ENCODE measurements around the gene NIPBL. TPM values are rescaled to one million over a fixed set of nuclear protein-coding genes. Genes with fewer than 3 reads are reported as not detected.
"Not testable (repeated sequence)": the region's sequence is repeated elsewhere in the genome, so short reads cannot be mapped to it uniquely, and the experiment has no call there.

NIPBL gene
- total and polyA plus RNA-seq, 8 donors = 8.1 to 48.1 (median 26.4) TPM

DNA sequence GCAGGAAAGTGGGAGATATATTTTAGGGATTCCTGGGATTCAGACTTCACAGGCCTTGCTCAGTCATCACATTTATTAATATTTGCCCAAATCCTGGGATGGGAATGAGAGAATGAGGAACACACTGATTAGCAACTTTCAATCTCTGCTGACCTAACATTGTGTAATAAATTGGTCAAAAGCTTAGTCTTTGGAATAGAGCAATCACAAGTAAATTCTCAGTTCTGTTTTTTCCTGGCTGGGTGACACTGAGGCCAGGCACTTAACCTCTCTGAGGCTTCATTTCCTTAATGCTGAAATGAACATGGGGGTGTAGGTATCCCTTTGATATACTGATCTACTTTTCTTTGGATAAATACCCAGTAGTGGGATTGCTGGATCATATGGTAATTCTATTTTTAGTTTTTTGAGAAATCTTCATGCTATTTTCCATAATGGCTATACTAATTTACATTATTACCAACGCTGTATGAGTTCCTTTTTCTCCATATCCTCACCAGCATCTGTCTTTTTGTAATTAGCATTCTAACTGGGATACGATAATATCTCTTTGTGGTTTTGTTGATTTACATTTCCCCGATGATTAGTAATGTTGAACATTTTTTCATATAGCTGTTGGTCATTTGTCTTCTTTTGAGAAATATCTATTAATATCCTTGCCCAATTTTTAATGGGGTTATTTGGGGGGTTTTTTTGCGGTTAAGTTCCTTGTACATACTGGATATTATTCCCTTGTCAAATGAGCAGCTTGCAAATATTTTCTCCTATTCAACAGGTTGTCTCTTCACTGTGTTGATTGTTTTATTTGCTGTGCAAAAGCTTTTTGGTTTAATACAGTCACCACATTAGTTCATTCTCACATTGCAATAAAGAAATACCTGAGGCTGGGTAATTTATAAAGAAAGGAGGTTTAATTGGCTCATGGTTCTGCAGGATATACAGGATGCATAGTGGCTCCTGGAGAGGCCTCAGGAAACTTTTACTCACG is 36.8 kb upstream of the NIPBL start:
- H3K9me3 ChIP-seq = no peaks in the 10 kb centered on the region
- H3K27me3 ChIP-seq = no peaks in the 10 kb centered on the region
- H3K4me1 ChIP-seq = no peaks in the 10 kb centered on the region
- 82 to 89% methylated on average over 5 of the region's 5 CpGs for WGBS, 2 donors
- DNase-seq (no peak), FAIRE-seq (no peak), ATAC-seq (peak in 1 of 4 donors; percentile 63)
- H3K4me3 ChIP-seq = no peak overlapping the region
- no peaks in the 10 kb centered on the region for H3K36me3 ChIP-seq
- no peak overlapping the region for H3K27ac ChIP-seq
- TF ChIP-seq CTCF (IDR thresholded peaks at IDR 0.05) = no peak
- intact Hi-C loops (cut with DNase I) = no loop called here

DNA sequence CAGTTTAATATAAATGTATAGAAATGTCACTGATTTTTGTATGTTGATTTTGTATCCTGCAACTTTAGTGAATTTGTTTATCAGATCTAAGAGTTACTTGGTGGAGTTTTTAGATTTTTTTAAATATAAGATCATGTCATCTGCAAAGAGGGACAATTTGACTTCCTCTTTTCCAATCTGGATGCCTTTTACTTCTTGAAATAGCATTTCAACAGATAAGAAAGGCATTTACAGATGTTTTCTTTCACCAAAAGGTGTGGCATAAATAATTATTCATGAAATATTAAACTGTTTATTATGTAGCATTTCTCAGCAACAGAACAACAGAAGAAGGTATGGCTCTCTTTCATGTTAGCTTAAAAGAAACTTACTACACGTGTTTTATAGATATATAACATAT is 34.9 kb upstream of the NIPBL start:
- H3K9me3 ChIP-seq = no peaks in the 10 kb centered on the region
- DNase-seq = no peak
- intact Hi-C loops (cut with DNase I) = no loop called here
- H3K4me3 ChIP-seq = no peak overlapping the region
- no peak for ATAC-seq
- FAIRE-seq = no peak
- no peak overlapping the region for H3K27ac ChIP-seq
- TF ChIP-seq CTCF (IDR thresholded peaks at IDR 0.05) = no peak
- H3K27me3 ChIP-seq = no peaks in the 10 kb centered on the region
- H3K4me1 ChIP-seq = no peaks in the 10 kb centered on the region
- H3K36me3 ChIP-seq = no peaks in the 10 kb centered on the region
- WGBS, 2 donors = 52 to 68% methylated on average over 1 of the region's 1 CpG

GRCh38 chr5:36842087-36842486 is 34.5 kb upstream of the NIPBL start:
- Histone ChIP-seq H3K4me3 (no peak overlapping the region), H3K27me3 (no peaks in the 10 kb centered on the region), H3K36me3 (no peaks in the 10 kb centered on the region), H3K27ac (no peak overlapping the region), H3K4me1 (no peaks in the 10 kb centered on the region), H3K9me3 (no peaks in the 10 kb centered on the region)
- ATAC-seq (no peak), DNase-seq (no peak), FAIRE-seq (no peak)
- intact Hi-C loops (cut with DNase I) = no loop called here
- 31 to 38% methylated on average over 1 of the region's 1 CpG for WGBS, 2 donors
- TF ChIP-seq CTCF (IDR thresholded peaks at IDR 0.05) = no peak

GRCh38 chr5:36844305-36844704 is 32.3 kb upstream of the NIPBL start:
- Histone ChIP-seq H3K4me3 (no peak overlapping the region), H3K9me3 (no peaks in the 10 kb centered on the region), H3K27ac (no peak overlapping the region), H3K4me1 (no peaks in the 10 kb centered on the region), H3K27me3 (no peaks in the 10 kb centered on the region), H3K36me3 (no peaks in the 10 kb centered on the region)
- intact Hi-C loops (cut with DNase I) = no loop called here
- no peak for TF ChIP-seq CTCF (IDR thresholded peaks at IDR 0.05)
- ATAC-seq (no peak), DNase-seq (no peak), FAIRE-seq (no peak)
- 55 to 62% methylated on average over 5 of the region's 5 CpGs for WGBS, 2 donors

DNA sequence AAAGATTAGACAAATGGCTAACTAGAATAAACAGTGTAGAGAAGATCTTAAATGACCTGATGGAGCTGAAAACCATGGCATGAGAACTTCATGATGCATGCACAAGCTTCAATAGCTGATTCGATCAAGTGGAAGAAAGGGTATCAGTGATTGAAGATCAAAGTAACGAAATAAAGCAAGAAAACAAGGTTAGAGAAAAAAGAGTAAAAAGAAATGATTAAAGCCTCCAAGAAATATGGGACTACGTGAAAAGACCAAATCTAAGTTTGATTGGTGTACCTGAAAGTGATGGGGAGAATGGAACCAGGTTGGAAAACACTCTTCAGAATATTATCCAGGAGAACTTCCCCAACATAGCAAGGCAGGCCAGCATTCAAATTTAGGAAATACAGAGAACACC is 28.0 kb upstream of the NIPBL start:
- ATAC-seq; intact Hi-C loops (cut with DNase I); FAIRE-seq; H3K27ac ChIP-seq; H3K4me1 ChIP-seq; H3K9me3 ChIP-seq; DNase-seq; H3K36me3 ChIP-seq; H3K27me3 ChIP-seq; H3K4me3 ChIP-seq: not testable (repeated sequence)
- WGBS, 2 donors = 83 to 87% methylated on average over 3 of the region's 3 CpGs

- DNase-seq; H3K27ac ChIP-seq; H3K27me3 ChIP-seq; H3K9me3 ChIP-seq; H3K36me3 ChIP-seq; ATAC-seq; H3K4me3 ChIP-seq; intact Hi-C loops (cut with DNase I); FAIRE-seq; H3K4me1 ChIP-seq: not testable (repeated sequence)
- WGBS, 2 donors = 85 to 92% methylated on average over 6 of the region's 6 CpGs
Observed at GRCh38 chr5:36852903-36853302, 23.7 kb upstream of the NIPBL start.

Measured in pancreas (tissue), 10 donors.